Activated T-cell treated with anti-CD3 and anti-CD28 coated beads, Interleukin-2, amount 50 U/mL, for 24 hours (primary cell): ENCODE measurements around the gene EPHA4.

Experiments
- DNase-seq: peaks from one replicate; pipeline ENCODE4 v3.0.0-alpha.2; 2020
- H3K27ac Mint-ChIP-seq: 2 replicates; pipeline ENCODE4 v1.8.0; 2020; ENCODE audit warnings: mild to moderate bottlenecking, mixed read lengths
- H3K27me3 Mint-ChIP-seq: 2 replicates; pipeline ENCODE4 v1.8.0; 2020; ENCODE audit warnings: mixed read lengths
- H3K36me3 Mint-ChIP-seq: 2 replicates; pipeline ENCODE4 v1.8.0; 2020; ENCODE audit warnings: low read depth, mixed read lengths
- H3K4me1 Mint-ChIP-seq: 2 replicates; pipeline ENCODE4 v1.8.0; 2020; ENCODE audit warnings: low read depth, mixed read lengths
- H3K4me3 Mint-ChIP-seq: 2 replicates; pipeline ENCODE4 v1.8.0; 2020; ENCODE audit warnings: mild to moderate bottlenecking, moderate library complexity, mixed read lengths
- H3K9me3 Mint-ChIP-seq: 2 replicates; pipeline ENCODE4 v1.8.0; 2020; ENCODE audit warnings: mixed read lengths

The EPHA4 gene

DNA sequence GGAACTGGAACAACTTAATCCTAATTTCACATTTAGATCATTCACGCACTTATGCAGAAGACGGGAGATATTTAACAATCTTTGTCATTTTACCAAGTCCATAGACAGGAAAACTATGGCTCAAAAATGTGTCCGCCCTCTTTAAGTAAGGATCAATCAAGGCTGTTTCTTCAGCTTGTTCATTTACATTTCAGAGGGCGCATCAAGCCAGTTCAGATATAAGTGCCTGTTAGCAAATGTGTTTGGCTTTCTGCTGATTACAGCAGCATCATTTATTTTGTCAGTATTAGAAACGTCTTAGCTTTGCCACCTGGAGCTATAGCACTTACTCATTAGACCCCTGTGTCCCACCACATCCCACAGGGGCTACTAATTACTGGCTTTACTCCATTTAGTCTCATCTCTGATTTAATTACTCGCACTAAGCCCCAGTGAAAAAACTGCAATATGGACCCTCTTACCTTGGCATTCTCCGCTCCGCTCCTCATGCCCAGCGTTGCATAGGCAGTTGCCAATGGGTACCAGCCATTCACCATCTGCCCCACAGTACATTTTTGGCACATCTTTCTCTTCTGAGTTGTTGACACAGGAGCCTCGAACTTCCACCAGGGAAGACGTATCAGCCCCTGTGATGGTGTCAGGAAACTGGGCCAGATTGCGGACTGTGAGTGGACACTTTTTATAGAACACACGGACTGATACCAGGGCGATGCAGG, 8.7 kb downstream of the EPHA4 start:
- H3K4me1 Mint-ChIP-seq = peaks cover 50% of the 10 kb centered on the region
- H3K36me3 Mint-ChIP-seq = peaks cover 13% of the 10 kb centered on the region
- H3K4me3 Mint-ChIP-seq = no peak overlapping the region

DNA sequence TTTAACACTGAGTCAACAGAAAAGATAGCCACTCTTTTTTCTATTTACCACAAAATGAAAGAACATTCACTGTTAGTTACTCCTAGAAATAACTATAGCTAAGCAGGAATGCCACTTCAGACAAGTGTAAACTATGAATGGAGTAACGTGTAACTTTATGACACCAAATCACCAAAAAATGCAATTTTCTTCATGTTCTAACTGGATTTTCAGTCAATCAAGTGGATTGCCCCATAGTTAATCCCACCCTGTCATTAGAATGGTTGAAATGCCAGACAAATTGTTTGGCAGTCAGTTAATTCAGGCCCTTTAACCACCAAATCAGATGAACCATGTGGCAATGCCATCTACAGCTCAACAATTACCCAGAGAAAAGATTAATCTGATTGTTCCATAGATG, 9.9 kb downstream of the EPHA4 start:
- H3K27ac Mint-ChIP-seq = no peak overlapping the region
- no peak overlapping the region for H3K4me3 Mint-ChIP-seq
- no peak for DNase-seq
- peaks cover 5% of the 10 kb centered on the region for H3K27me3 Mint-ChIP-seq
- no peaks in the 10 kb centered on the region for H3K9me3 Mint-ChIP-seq
- H3K4me1 Mint-ChIP-seq = peaks cover 49% of the 10 kb centered on the region
- peaks cover 13% of the 10 kb centered on the region for H3K36me3 Mint-ChIP-seq

More for the DNA sequence above, 8.7 kb downstream of the EPHA4 start:
- Mint-ChIP-seq H3K9me3 (no peaks in the 10 kb centered on the region), H3K27me3 (peaks cover 10% of the 10 kb centered on the region), H3K27ac (no peak overlapping the region)
- DNase-seq = no peak

DNA sequence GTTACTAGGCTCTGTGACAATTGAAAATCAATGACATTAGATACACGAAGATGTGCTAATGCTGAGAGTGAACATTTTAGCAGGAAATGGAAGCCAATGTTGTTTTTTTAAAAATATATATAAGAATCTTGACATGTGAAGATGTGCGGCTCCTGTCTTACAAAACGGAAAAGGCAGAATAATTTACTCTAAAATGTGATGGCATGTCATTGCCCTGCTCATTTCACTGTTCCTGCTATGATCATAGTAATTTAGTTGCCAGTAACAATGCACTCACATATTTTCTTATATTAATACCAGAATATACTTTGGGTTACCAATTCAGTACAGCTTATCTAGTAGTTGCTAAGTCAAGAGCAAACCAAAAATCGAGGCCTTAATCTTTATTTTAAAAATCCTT, 10.3 kb downstream of the EPHA4 start:
- H3K36me3 Mint-ChIP-seq = peaks cover 13% of the 10 kb centered on the region
- peaks cover 48% of the 10 kb centered on the region for H3K4me1 Mint-ChIP-seq
- no peak for DNase-seq
- no peak overlapping the region for H3K4me3 Mint-ChIP-seq
- H3K27ac Mint-ChIP-seq = no peak overlapping the region
- H3K27me3 Mint-ChIP-seq = peaks cover 5% of the 10 kb centered on the region
- no peaks in the 10 kb centered on the region for H3K9me3 Mint-ChIP-seq

DNA sequence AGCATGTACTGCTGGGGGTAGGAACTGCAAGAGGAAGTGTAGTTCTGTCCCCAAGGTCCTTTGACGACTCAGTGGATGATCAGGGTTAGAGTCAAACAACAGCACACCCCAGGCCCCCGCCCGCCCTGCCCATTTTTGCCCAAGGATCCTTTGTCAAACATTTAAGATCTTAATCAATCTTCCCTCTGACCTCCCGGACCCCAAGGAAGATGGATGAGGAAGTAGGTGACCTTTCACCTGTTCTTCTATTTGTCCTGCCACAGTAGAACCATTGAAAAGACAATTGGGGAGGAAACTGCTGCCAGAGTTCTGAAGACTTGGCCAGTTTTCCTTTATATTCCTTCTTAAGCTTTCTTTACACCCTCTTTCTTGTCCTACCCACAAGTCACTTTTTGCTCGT, 12.1 kb downstream of the EPHA4 start:
- Mint-ChIP-seq H3K9me3 (no peaks in the 10 kb centered on the region), H3K27me3 (peaks cover 5% of the 10 kb centered on the region), H3K36me3 (peaks cover 13% of the 10 kb centered on the region), H3K4me1 (peaks cover 48% of the 10 kb centered on the region), H3K27ac (no peak overlapping the region), H3K4me3 (no peak overlapping the region)
- no peak for DNase-seq

DNA sequence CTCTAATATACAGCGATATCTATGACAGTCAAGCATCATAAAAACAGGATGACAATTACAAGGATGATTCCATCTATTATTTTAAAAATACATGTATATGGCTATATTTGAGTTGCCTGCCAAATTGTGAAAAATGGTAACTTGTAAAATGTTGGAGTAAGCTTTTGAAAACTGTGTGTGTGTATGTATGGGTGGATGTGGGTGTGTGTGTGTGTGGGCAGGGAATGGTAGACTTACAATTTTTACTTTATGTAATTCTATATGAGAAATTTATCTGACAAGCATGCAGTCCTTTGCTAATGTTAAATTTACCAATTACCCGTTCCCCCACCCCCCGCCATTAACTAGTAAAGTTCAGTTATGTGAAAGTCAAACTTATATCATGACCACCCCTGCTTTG, 14.0 kb downstream of the EPHA4 start:
- no peak overlapping the region for H3K27ac Mint-ChIP-seq
- peaks cover 43% of the 10 kb centered on the region for H3K4me1 Mint-ChIP-seq
- H3K4me3 Mint-ChIP-seq = no peak overlapping the region
- H3K27me3 Mint-ChIP-seq = no peaks in the 10 kb centered on the region
- H3K9me3 Mint-ChIP-seq = no peaks in the 10 kb centered on the region
- peaks cover 2% of the 10 kb centered on the region for H3K36me3 Mint-ChIP-seq
- no peak for DNase-seq

DNA sequence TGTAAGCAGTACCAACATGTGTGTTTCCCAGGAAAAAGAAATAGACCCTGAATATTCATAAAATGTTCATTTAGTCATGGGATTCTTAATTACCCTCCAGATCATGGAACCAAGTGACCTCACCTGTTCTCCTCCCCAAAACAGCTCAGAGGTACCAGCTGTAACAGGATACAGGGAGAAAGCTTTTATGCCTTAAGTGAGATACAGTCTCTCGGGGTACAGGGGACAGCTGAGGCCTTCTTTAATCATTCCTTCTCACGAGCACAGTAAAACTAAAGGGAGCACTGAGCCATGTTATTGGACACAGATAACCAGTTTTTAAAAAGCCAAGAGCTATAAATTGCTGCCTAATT, 16.6 kb downstream of the EPHA4 start:
- peaks cover 38% of the 10 kb centered on the region for H3K4me1 Mint-ChIP-seq
- H3K36me3 Mint-ChIP-seq = no peaks in the 10 kb centered on the region
- DNase-seq = no peak
- peak overlapping the region; percentile 40 for H3K4me3 Mint-ChIP-seq
- no peaks in the 10 kb centered on the region for H3K9me3 Mint-ChIP-seq
- H3K27ac Mint-ChIP-seq = peak overlapping the region; percentile 64
- H3K27me3 Mint-ChIP-seq = no peaks in the 10 kb centered on the region

DNA sequence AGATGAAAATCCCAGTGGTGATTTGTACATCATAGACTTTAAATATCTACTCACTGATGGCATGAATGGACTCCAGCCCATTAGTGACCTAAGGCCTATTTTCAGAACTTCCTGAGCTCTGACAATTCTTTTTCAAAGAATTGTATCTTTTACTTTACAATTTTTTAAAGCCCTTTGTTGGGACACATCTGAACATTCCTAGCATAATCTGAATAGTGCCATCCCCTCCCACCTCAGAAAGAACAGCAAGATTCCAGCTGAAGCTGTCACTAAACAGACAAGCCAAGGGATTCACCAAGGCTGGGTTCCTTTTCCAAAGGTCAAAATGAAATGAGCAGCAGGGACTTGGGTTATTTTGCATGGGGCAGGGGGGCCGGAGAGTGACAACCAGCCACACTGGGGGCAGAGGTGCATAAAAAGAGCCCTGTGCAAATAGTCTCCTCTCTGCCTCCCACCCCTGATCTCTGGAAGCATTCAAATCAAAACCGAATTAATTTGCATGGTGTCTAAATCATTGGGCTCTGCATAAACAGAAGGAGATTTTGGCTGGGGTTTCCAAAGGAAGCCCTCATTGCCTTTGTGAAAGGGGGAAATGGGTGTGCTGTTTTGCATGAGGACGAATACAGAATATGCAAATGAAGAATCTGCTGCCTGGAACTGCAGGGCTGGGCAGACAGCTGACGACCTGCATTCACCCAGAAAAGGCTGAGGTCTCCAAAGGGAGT, 17.2 kb downstream of the EPHA4 start:
- H3K4me3 Mint-ChIP-seq = peak overlapping the region; percentile 40
- no peaks in the 10 kb centered on the region for H3K36me3 Mint-ChIP-seq
- H3K27ac Mint-ChIP-seq = peak overlapping the region; percentile 64
- no peaks in the 10 kb centered on the region for H3K27me3 Mint-ChIP-seq
- H3K9me3 Mint-ChIP-seq = no peaks in the 10 kb centered on the region
- peaks cover 36% of the 10 kb centered on the region for H3K4me1 Mint-ChIP-seq
- no peak for DNase-seq

DNA sequence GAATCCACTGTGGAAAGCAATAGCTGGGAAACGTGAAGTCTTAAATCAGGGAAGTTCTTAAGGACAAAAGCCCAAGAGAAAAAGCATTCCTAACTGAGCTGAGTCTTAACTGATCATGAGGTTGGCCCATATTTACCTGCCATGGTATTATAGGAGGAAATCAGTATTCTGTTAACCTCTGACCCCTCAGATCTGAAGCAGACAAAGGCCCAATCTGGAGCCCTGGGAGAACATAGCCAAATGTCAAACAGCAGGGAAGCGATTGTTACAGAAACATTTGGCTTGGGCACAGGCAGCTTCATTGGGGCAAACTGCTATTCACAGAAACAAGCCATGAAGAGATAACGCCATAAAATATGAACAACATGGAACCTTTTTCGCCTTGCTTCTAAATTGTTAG, 18.8 kb downstream of the EPHA4 start:
- Mint-ChIP-seq H3K9me3 (no peaks in the 10 kb centered on the region), H3K36me3 (no peaks in the 10 kb centered on the region), H3K4me3 (no peak overlapping the region)

DNA sequence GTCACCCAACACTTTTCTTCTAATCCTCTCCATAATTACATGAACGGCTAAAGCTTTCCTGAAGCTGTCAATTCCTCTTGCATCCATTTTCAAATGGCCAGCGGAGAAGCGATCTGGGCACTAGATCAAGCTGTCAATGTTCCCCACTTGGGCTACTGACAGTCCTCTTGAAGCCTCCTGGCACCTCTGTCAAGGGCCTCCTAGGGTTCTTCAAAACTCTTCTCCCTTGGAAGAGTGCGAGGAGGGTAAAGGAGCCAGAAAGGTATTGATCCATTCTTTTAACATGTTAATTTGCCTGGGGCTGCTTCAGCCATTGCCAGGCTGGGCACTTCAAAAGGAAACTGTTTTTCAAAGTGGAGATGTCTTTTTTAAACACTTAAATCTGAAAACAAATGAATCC, 19.8 kb downstream of the EPHA4 start:
- DNase-seq = no peak
- no peaks in the 10 kb centered on the region for H3K36me3 Mint-ChIP-seq
- no peaks in the 10 kb centered on the region for H3K27me3 Mint-ChIP-seq
- no peaks in the 10 kb centered on the region for H3K9me3 Mint-ChIP-seq
- no peak overlapping the region for H3K27ac Mint-ChIP-seq
- H3K4me3 Mint-ChIP-seq = no peak overlapping the region
- peaks cover 30% of the 10 kb centered on the region for H3K4me1 Mint-ChIP-seq

More for the DNA sequence above, 18.8 kb downstream of the EPHA4 start:
- DNase-seq = no peak
- peaks cover 34% of the 10 kb centered on the region for H3K4me1 Mint-ChIP-seq
- no peaks in the 10 kb centered on the region for H3K27me3 Mint-ChIP-seq
- H3K27ac Mint-ChIP-seq = no peak overlapping the region

DNA sequence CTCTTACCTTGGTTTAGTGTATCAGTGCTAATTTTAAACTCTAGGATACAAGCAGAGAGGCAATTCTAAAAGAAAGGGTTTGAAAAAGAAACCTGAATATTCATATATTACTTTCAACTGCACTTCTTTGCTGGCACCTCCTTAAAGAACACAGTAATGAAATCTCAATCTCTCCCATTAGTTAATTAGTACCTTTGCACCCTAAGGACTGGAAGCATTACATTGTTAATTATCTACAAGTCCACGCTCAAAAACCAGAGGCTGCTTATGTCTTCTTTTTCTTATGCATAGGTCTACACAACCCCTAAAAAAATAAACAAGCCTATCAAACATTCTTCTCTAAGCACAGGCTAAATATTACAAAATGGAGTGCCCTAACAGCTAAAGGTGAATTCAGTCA, 20.2 kb downstream of the EPHA4 start:
- peaks cover 31% of the 10 kb centered on the region for H3K4me1 Mint-ChIP-seq
- H3K36me3 Mint-ChIP-seq = no peaks in the 10 kb centered on the region
- H3K4me3 Mint-ChIP-seq = no peak overlapping the region
- H3K27ac Mint-ChIP-seq = no peak overlapping the region
- H3K27me3 Mint-ChIP-seq = no peaks in the 10 kb centered on the region
- no peaks in the 10 kb centered on the region for H3K9me3 Mint-ChIP-seq
- no peak for DNase-seq

DNA sequence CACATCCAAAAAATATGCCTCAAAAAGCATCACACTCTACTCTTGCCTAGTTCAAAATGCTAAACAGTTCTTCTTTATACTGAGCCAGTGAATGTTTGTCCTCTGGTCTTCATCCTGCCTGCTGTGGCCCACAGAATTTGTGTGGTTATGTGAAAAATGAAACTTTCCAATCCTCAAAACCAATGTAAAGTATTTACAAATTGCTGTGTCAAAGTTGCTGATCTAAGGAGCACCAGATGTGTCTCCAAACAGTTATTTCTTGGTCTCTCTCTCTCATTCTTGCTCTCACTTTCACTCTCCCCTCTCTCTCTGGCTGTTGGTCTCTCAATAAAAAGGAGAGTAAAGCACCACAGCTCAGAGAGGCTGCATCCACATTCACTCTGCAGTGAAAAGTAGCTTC, 23.0 kb downstream of the EPHA4 start:
- Mint-ChIP-seq H3K9me3 (no peaks in the 10 kb centered on the region), H3K27ac (no peak overlapping the region), H3K4me1 (peaks cover 20% of the 10 kb centered on the region), H3K36me3 (no peaks in the 10 kb centered on the region), H3K27me3 (no peaks in the 10 kb centered on the region), H3K4me3 (no peak overlapping the region)
- DNase-seq = no peak

DNA sequence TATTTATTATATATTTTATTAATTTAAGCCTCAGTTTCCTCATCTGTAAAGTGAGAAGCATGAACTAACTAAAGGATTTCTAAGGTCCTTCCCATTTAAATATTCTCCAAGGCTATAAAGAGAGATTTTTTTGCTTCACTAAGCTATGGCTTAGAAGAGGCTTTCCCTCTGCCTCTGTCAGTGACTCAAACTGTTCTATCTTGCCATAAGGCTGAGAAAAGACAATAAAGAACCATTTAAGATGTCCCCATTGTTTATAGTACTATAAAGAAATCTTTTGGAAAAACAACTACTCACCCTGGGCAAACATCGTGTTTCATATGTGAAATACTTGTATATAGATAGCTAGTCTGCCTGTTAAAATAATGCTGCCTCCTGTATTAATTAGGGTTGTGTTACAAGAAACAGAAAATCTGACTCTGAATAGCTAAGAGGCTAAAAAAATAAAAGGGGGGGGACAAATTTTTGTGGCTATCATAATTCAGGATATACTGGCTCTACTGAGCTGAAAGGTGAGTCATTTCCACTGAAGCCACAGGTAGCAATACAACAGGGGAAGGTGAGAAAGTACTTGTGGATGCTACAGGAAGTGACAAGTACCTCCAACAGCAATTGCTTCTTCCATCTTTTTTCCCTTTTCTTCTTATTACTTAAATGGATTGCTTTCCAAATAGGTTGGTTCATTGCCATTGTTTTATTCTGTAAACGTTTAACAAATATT, 25.4 kb downstream of the EPHA4 start:
- H3K4me3 Mint-ChIP-seq = no peak overlapping the region
- no peaks in the 10 kb centered on the region for H3K36me3 Mint-ChIP-seq
- no peaks in the 10 kb centered on the region for H3K9me3 Mint-ChIP-seq
- no peaks in the 10 kb centered on the region for H3K27me3 Mint-ChIP-seq
- no peak overlapping the region for H3K27ac Mint-ChIP-seq
- H3K4me1 Mint-ChIP-seq = peaks cover 16% of the 10 kb centered on the region
- no peak for DNase-seq

DNA sequence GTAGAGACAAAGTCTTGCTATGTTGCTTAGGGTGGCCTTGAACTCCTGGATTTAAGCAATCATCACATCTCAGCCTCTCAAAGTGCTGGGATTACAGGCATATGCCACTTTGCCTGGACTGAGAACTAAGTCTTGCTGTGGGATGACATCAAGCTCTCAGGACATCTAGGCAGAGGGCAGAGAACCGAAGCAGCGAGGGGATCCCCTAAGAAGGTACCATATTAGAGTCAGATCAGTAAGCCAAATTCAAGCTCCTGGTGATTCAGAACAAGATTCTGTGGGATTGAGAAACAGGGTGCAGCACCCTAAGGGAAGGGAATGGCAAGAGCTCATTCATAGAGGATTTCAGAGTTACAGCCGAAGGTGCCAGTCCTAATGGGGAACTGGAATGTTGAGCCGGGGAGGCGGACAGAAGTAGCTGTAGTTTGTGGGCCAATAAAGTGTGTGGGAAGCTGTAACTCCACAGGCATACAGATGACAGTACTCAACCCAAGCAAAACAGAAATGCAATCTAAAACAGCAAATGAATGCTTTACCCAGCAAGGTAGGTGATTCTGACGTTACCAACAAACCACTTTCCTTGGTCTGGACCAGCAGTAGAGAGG, 30.9 kb downstream of the EPHA4 start:
- Mint-ChIP-seq H3K27ac (no peak overlapping the region), H3K36me3 (no peaks in the 10 kb centered on the region), H3K27me3 (no peaks in the 10 kb centered on the region), H3K4me1 (no peaks in the 10 kb centered on the region), H3K9me3 (no peaks in the 10 kb centered on the region), H3K4me3 (no peak overlapping the region)
- no peak for DNase-seq

DNA sequence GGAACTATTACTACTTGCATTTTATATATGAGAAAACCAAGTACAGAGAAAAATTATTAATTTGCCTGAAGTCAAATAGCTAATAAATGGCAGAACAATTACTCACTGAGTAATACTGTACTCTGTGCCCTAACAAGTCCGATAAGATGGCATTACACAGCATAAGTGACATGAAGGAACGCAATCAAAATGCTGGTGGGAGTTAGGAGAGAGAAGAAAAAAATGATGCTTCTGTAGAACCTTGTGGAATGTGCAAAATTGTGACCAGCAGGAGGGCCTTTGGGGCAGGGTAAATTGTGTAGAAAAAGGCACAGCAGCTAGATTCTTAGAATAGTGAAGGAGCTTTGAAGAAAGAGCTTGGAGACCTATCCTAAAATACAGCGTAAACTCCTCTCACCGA, 32.9 kb downstream of the EPHA4 start:
- H3K27ac Mint-ChIP-seq = no peak overlapping the region
- no peaks in the 10 kb centered on the region for H3K36me3 Mint-ChIP-seq
- H3K4me3 Mint-ChIP-seq = no peak overlapping the region
- no peaks in the 10 kb centered on the region for H3K9me3 Mint-ChIP-seq
- no peaks in the 10 kb centered on the region for H3K27me3 Mint-ChIP-seq
- DNase-seq = no peak
- no peaks in the 10 kb centered on the region for H3K4me1 Mint-ChIP-seq

DNA sequence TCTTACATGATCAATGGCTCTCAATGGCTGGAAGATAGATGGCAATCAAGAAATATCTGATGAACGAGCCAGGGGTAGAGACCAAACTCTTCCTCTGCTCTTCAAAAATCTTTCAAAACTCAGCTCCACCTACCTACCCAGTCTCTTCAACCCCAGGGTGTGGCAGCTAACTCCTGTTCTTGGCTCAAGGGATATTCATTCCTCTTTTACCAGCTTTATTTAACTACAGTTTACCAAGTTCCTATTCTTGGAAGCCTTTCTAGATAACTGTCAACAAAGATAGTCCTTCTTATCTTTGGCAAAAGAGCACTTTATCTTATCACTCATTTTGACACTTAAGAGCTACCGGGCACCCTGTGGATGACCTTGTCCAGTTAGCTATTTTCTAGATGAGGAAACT, 36.3 kb downstream of the EPHA4 start:
- H3K4me1 Mint-ChIP-seq = peaks cover 5% of the 10 kb centered on the region
- H3K36me3 Mint-ChIP-seq = no peaks in the 10 kb centered on the region
- H3K27ac Mint-ChIP-seq = no peak overlapping the region
- no peaks in the 10 kb centered on the region for H3K27me3 Mint-ChIP-seq
- no peaks in the 10 kb centered on the region for H3K9me3 Mint-ChIP-seq
- no peak for DNase-seq
- no peak overlapping the region for H3K4me3 Mint-ChIP-seq
